Endothelial cell of umbilical vein (primary cell): ENCODE measurements around the gene ALDH3A2.

Experiments
- EZH2 ChIP-seq: IDR thresholded peaks from 2 replicates; pipeline ENCODE4 v1.6.1; 2012; ENCODE audit warnings: borderline replicate concordance, low read depth, mild to moderate bottlenecking, moderate library complexity, low read length, inconsistent platforms; ENCODE audit not compliant: severe bottlenecking
- POLR2A ChIP-seq: IDR thresholded peaks from 2 replicates; pipeline ENCODE4 v1.6.1; 2012; ENCODE audit warnings: low read depth, mild to moderate bottlenecking, control low read depth, low read length
- TF ChIP-seq, protein P1 (sequence below), 2 donors: IDR thresholded peaks; 1 replicate in 1 of 2; 2 replicates in 1 of 2; pipeline ENCODE4 v1.5.1; 2011; ENCODE audit warnings: low read length in 2 of 2, mild to moderate bottlenecking in 2 of 2, moderate library complexity in 2 of 2, control low read depth in 1 of 2, inconsistent platforms in 1 of 2, low read depth in 1 of 2; ENCODE audit not compliant: insufficient read depth in 1 of 2; ENCODE audit errors: extremely low read depth in 1 of 2

DNA sequence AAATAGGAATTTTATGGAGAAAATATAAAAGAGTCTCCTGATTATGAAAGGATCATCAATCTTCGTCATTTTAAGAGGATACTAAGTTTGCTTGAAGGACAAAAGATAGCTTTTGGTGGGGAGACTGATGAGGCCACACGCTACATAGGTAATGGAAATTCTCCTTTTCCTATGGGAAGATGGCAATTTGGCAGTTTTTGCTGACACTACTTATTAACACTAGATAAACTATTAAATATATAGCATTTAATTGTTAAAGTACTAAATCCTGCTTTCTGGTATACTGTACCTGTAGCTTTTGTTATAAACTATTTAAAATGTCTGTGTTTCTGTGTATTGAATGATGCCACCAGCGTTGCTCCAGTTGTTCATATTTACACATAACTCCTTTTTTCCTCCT is 12.6 kb downstream of the ALDH3A2 start:
- TF ChIP-seq, protein P1, sequence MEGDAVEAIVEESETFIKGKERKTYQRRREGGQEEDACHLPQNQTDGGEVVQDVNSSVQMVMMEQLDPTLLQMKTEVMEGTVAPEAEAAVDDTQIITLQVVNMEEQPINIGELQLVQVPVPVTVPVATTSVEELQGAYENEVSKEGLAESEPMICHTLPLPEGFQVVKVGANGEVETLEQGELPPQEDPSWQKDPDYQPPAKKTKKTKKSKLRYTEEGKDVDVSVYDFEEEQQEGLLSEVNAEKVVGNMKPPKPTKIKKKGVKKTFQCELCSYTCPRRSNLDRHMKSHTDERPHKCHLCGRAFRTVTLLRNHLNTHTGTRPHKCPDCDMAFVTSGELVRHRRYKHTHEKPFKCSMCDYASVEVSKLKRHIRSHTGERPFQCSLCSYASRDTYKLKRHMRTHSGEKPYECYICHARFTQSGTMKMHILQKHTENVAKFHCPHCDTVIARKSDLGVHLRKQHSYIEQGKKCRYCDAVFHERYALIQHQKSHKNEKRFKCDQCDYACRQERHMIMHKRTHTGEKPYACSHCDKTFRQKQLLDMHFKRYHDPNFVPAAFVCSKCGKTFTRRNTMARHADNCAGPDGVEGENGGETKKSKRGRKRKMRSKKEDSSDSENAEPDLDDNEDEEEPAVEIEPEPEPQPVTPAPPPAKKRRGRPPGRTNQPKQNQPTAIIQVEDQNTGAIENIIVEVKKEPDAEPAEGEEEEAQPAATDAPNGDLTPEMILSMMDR (IDR thresholded peaks at IDR 0.05; ENCODE audit: extremely low read depth in 1 of 2, insufficient read depth in 1 of 2, low read depth in 1 of 2, low read length in 2 of 2) = no peak
- TF ChIP-seq POLR2A (no peak), EZH2 (no peak)
